HEK293 (cell line): ENCODE data around the gene PBX3.
A peak's percentile ranks its signal among the peaks of the same experiment; 100 is the strongest.

Experiments used
- CTCF ChIA-PET: fragments of 350-600 bp; formaldehyde crosslinking; extraction: SDS; loops from one replicate; lab custom pipeline; 2021; ENCODE audit warnings: antibody characterized with exemption; lab: Yijun Ruan, JAX
- POLR2A ChIA-PET: fragments of 300-600 bp; formaldehyde crosslinking; extraction: SDS; loops from one replicate; lab custom pipeline; 2020; ENCODE audit warnings: antibody characterized with exemption, inconsistent platforms; lab: Yijun Ruan, JAX
- H3K27ac ChIP-seq: fragments of 200-500 bp; sonication (Bioruptor generic); 2 replicates; pipeline ENCODE4 v1.5.1; 2014; ENCODE audit warnings: low read depth, low read length, control low read depth, inconsistent platforms; ENCODE audit errors: extremely low read depth
- H3K36me3 ChIP-seq, 2 experiments: fragments of 200-500 bp in 1 of 2; sonication (Bioruptor generic) in 1 of 2; 1 replicate in 1 of 2; 2 replicates in 1 of 2; pipeline ENCODE4 v1.5.1; 2014 to 2017; ENCODE audit warnings: inconsistent platforms in 2 of 2, low read length in 2 of 2; ENCODE audit not compliant: control insufficient read depth in 2 of 2, insufficient read depth in 1 of 2
- H3K4me1 ChIP-seq: fragments of 200-500 bp; sonication (Bioruptor generic); 2 replicates; pipeline ENCODE4 v1.5.1; 2014; ENCODE audit warnings: mild to moderate bottlenecking, low read length, inconsistent platforms; ENCODE audit not compliant: control insufficient read depth, insufficient read depth
- H3K4me3 ChIP-seq: 2 replicates; pipeline ENCODE4 v1.5.1; 2011; ENCODE audit warnings: low read depth, mild to moderate bottlenecking, control low read depth, low read length, moderate library complexity
- H3K9me3 ChIP-seq: fragments of 200-500 bp; sonication (Bioruptor generic); 2 replicates; pipeline ENCODE4 v1.5.1; 2014; ENCODE audit warnings: low read depth, low read length, inconsistent platforms; ENCODE audit not compliant: control insufficient read depth, insufficient read depth
- MZF1 ChIP-seq: fragments of 450-650 bp; formaldehyde crosslinking; IDR thresholded peaks from 2 replicates; pipeline ENCODE4 v1.5.1; 2017; ENCODE audit warnings: missing biosample characterization, missing genetic modification characterization, borderline replicate concordance
- SCRT2 ChIP-seq: fragments of 450-650 bp; formaldehyde crosslinking; IDR thresholded peaks from 2 replicates; pipeline ENCODE4 v1.5.1; 2016; ENCODE audit warnings: missing biosample characterization, missing genetic modification characterization
- SP3 ChIP-seq: fragments of 450-650 bp; formaldehyde crosslinking; IDR thresholded peaks from 2 replicates; pipeline ENCODE4 v1.5.1; 2016; ENCODE audit warnings: missing biosample characterization, missing genetic modification characterization
- ZBTB7A ChIP-seq: fragments of 450-650 bp; formaldehyde crosslinking; IDR thresholded peaks from 2 replicates; pipeline ENCODE4 v1.5.1; 2016; ENCODE audit warnings: low read depth, missing biosample characterization, missing genetic modification characterization
- ZFHX2 ChIP-seq: fragments of 450-650 bp; formaldehyde crosslinking; conservative IDR thresholded peaks from 2 replicates; pipeline ENCODE4 v1.5.1; 2016; ENCODE audit warnings: missing biosample characterization, missing genetic modification characterization
- ZFP3 ChIP-seq: fragments of 450-650 bp; formaldehyde crosslinking; IDR thresholded peaks from 2 replicates; pipeline ENCODE4 v1.5.1; 2016; ENCODE audit warnings: low read depth, missing biosample characterization, missing genetic modification characterization
- ZFP69B ChIP-seq: fragments of 450-650 bp; formaldehyde crosslinking; IDR thresholded peaks from 2 replicates; pipeline ENCODE4 v1.5.1; 2016; ENCODE audit warnings: missing biosample characterization, missing genetic modification characterization
- ZIC2 ChIP-seq: fragments of 450-650 bp; formaldehyde crosslinking; IDR thresholded peaks from 2 replicates; pipeline ENCODE4 v1.5.1; 2016; ENCODE audit warnings: missing biosample characterization, missing genetic modification characterization
- ZNF214 ChIP-seq: fragments of 450-650 bp; formaldehyde crosslinking; IDR thresholded peaks from 2 replicates; pipeline ENCODE4 v1.5.1; 2017; ENCODE audit warnings: missing biosample characterization, mild to moderate bottlenecking, missing genetic modification characterization, borderline replicate concordance
- ZNF266 ChIP-seq: fragments of 450-650 bp; formaldehyde crosslinking; IDR thresholded peaks from 2 replicates; pipeline ENCODE4 v1.5.1; 2016; ENCODE audit warnings: missing biosample characterization, missing genetic modification characterization, low read depth
- ZNF324 ChIP-seq: fragments of 450-650 bp; formaldehyde crosslinking; IDR thresholded peaks from 2 replicates; pipeline ENCODE4 v1.5.1; 2016; ENCODE audit warnings: missing biosample characterization, missing genetic modification characterization
- ZNF426 ChIP-seq: fragments of 450-650 bp; formaldehyde crosslinking; IDR thresholded peaks from 2 replicates; pipeline ENCODE4 v1.5.1; 2017; ENCODE audit warnings: missing biosample characterization, missing genetic modification characterization, mild to moderate bottlenecking, inconsistent platforms, moderate library complexity
- ZNF596 ChIP-seq: fragments of 450-650 bp; IDR thresholded peaks from 2 replicates; pipeline ENCODE4 v1.5.0; 2018; ENCODE audit warnings: missing biosample characterization, mild to moderate bottlenecking, missing genetic modification characterization, moderate library complexity
- ZNF624 ChIP-seq: fragments of 450-650 bp; formaldehyde crosslinking; IDR thresholded peaks from 2 replicates; pipeline ENCODE4 v1.5.1; 2017; ENCODE audit warnings: missing biosample characterization, missing genetic modification characterization
- ZNF776 ChIP-seq: fragments of 450-650 bp; formaldehyde crosslinking; IDR thresholded peaks from 2 replicates; pipeline ENCODE4 v1.5.0; 2017; ENCODE audit warnings: missing biosample characterization, missing genetic modification characterization, borderline replicate concordance
- ZNF777 ChIP-seq: fragments of 450-650 bp; formaldehyde crosslinking; IDR thresholded peaks from 2 replicates; pipeline ENCODE4 v1.5.1; 2017; ENCODE audit warnings: missing biosample characterization, missing genetic modification characterization, borderline replicate concordance
- ZSCAN16 ChIP-seq: fragments of 450-650 bp; formaldehyde crosslinking; IDR thresholded peaks from 2 replicates; pipeline ENCODE4 v1.5.1; 2016; ENCODE audit warnings: missing biosample characterization, missing genetic modification characterization
- ZXDB ChIP-seq: fragments of 450-650 bp; formaldehyde crosslinking; IDR thresholded peaks from 2 replicates; pipeline ENCODE4 v1.5.1; 2016; ENCODE audit warnings: missing biosample characterization, missing genetic modification characterization
- TF ChIP-seq, protein P1 (sequence below): fragments of 450-650 bp; IDR thresholded peaks from 2 replicates; pipeline ENCODE4 v1.5.1; 2018; ENCODE audit warnings: missing biosample characterization, mild to moderate bottlenecking, missing genetic modification characterization
- TF ChIP-seq, protein P2 (sequence below): fragments of 450-650 bp; formaldehyde crosslinking; IDR thresholded peaks from 2 replicates; pipeline ENCODE4 v1.5.1; 2016; ENCODE audit warnings: missing biosample characterization, missing genetic modification characterization
- TF ChIP-seq, protein P3 (sequence below): IDR thresholded peaks from 2 replicates; pipeline ENCODE4 v1.6.1; 2011; ENCODE audit warnings: mild to moderate bottlenecking, low read depth, low read length, borderline replicate concordance
- TF ChIP-seq, protein P4 (sequence below): fragments of 450-650 bp; formaldehyde crosslinking; IDR thresholded peaks from 2 replicates; pipeline ENCODE4 v1.5.1; 2017; ENCODE audit warnings: missing biosample characterization, missing genetic modification characterization
- TF ChIP-seq, protein P5 (sequence below): sonication (generic); formaldehyde crosslinking; IDR thresholded peaks from 2 replicates; pipeline ENCODE4 v1.8.1; 2022; ENCODE audit warnings: mild to moderate bottlenecking, moderate library complexity, missing genetic modification reagents
- TF ChIP-seq, protein P6 (sequence below): fragments of 450-650 bp; formaldehyde crosslinking; IDR thresholded peaks from 2 replicates; pipeline ENCODE4 v1.5.1; 2016; ENCODE audit warnings: missing biosample characterization, missing genetic modification characterization

Gene PBX3

DNA sequence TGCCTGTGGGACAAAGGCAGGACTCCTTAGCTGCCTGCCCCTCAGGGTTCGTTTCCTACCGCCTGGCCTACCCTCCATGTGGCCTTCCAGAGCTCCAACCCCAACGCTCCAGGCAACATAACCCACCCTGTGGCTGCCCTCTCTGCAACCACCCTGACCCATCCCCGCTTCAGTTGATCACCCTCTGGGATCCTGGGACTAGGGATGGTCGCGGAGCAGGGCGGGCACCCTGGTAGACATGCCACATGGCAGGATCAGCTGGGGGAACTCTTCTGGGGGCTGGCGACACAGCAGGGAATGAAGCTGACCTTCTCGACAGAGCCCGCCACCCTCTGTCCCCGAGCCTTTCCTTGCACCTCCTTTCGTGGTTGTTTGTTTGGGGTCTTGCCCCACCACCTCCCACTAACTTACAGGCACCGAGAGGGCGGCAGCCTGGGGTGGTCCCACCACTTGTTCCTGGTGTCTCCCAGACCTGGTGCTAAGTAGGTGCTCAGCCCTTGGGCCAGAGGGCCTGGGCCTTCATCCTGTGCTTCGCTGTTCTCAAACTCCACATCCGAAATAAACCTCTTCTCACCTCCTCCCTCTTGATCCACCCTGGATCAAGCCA, 243.1 kb downstream of the PBX3 start:
- Histone ChIP-seq H3K36me3 (no peaks in the 10 kb centered on the region), H3K27ac (no peak overlapping the region), H3K9me3 (no peaks in the 10 kb centered on the region), H3K4me1 (no peaks in the 10 kb centered on the region), H3K4me3 (no peak overlapping the region)
- TF ChIP-seq MZF1 (tag by site-specific recombination) (no peak), ZSCAN16 (tag by site-specific recombination) (no peak), ZFP69B (tag by site-specific recombination) (no peak), ZFP3 (tag by site-specific recombination) (no peak), ZNF324 (tag by site-specific recombination) (no peak), ZXDB (no peak), ZNF777 (tag by site-specific recombination) (no peak), ZNF596 (no peak), SCRT2 (tag by site-specific recombination) (no peak)
- TF ChIP-seq, protein P1, sequence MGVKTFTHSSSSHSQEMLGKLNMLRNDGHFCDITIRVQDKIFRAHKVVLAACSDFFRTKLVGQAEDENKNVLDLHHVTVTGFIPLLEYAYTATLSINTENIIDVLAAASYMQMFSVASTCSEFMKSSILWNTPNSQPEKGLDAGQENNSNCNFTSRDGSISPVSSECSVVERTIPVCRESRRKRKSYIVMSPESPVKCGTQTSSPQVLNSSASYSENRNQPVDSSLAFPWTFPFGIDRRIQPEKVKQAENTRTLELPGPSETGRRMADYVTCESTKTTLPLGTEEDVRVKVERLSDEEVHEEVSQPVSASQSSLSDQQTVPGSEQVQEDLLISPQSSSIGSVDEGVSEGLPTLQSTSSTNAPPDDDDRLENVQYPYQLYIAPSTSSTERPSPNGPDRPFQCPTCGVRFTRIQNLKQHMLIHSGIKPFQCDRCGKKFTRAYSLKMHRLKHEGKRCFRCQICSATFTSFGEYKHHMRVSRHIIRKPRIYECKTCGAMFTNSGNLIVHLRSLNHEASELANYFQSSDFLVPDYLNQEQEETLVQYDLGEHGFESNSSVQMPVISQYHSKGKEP, result no peak
- POLR2A ChIA-PET, result no interaction called here
- CTCF ChIA-PET, result no interaction called here

DNA sequence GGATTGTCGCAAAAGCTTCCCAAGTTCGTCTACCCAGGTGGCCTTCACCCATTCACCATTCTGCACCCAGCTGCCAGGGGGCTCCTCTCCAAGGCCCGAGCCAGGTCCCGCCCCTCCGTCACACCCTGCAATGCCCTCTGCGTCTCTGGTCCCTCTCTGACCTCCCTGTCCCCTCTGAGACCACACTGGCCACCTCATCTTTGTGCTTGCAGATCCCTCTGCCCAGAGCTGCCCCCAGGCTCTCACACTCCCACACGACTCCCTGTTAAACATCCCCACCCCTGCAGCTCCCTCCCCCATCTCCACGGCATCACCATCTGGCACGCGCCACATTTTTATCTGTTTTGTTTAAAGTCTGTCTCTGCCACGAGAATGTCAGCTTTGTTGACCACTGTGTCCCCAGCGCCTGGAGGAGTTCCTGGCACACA, 243.6 kb downstream of the PBX3 start:
- Histone ChIP-seq H3K4me3 (no peak overlapping the region), H3K27ac (no peak overlapping the region), H3K4me1 (no peaks in the 10 kb centered on the region), H3K9me3 (no peaks in the 10 kb centered on the region), H3K36me3 (no peaks in the 10 kb centered on the region)
- TF ChIP-seq, protein P2, sequence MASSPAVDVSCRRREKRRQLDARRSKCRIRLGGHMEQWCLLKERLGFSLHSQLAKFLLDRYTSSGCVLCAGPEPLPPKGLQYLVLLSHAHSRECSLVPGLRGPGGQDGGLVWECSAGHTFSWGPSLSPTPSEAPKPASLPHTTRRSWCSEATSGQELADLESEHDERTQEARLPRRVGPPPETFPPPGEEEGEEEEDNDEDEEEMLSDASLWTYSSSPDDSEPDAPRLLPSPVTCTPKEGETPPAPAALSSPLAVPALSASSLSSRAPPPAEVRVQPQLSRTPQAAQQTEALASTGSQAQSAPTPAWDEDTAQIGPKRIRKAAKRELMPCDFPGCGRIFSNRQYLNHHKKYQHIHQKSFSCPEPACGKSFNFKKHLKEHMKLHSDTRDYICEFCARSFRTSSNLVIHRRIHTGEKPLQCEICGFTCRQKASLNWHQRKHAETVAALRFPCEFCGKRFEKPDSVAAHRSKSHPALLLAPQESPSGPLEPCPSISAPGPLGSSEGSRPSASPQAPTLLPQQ (tag by site-specific recombination), result no peak
- TF ChIP-seq ZNF624 (tag by site-specific recombination) (no peak), ZNF426 (no peak), ZBTB7A (tag by site-specific recombination) (no peak), ZNF776 (tag by site-specific recombination) (no peak), MZF1 (tag by site-specific recombination) (no peak), SP3 (tag by site-specific recombination) (no peak), ZIC2 (peak; percentile 39), ZNF266 (tag by site-specific recombination) (no peak), ZNF214 (no peak), ZXDB (no peak), ZFHX2 (tag by site-specific recombination) (peak; percentile 55)
- TF ChIP-seq, protein P3, sequence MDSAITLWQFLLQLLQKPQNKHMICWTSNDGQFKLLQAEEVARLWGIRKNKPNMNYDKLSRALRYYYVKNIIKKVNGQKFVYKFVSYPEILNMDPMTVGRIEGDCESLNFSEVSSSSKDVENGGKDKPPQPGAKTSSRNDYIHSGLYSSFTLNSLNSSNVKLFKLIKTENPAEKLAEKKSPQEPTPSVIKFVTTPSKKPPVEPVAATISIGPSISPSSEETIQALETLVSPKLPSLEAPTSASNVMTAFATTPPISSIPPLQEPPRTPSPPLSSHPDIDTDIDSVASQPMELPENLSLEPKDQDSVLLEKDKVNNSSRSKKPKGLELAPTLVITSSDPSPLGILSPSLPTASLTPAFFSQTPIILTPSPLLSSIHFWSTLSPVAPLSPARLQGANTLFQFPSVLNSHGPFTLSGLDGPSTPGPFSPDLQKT, result no peak
- TF ChIP-seq, protein P4, sequence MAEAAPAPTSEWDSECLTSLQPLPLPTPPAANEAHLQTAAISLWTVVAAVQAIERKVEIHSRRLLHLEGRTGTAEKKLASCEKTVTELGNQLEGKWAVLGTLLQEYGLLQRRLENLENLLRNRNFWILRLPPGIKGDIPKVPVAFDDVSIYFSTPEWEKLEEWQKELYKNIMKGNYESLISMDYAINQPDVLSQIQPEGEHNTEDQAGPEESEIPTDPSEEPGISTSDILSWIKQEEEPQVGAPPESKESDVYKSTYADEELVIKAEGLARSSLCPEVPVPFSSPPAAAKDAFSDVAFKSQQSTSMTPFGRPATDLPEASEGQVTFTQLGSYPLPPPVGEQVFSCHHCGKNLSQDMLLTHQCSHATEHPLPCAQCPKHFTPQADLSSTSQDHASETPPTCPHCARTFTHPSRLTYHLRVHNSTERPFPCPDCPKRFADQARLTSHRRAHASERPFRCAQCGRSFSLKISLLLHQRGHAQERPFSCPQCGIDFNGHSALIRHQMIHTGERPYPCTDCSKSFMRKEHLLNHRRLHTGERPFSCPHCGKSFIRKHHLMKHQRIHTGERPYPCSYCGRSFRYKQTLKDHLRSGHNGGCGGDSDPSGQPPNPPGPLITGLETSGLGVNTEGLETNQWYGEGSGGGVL (tag by site-specific recombination), result 0 out of 2 replicates have a peak, but pooled peaks have one; percentile 15
- TF ChIP-seq, protein P5, sequence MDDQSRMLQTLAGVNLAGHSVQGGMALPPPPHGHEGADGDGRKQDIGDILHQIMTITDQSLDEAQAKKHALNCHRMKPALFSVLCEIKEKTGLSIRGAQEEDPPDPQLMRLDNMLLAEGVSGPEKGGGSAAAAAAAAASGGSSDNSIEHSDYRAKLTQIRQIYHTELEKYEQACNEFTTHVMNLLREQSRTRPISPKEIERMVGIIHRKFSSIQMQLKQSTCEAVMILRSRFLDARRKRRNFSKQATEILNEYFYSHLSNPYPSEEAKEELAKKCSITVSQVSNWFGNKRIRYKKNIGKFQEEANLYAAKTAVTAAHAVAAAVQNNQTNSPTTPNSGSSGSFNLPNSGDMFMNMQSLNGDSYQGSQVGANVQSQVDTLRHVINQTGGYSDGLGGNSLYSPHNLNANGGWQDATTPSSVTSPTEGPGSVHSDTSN (CRISPR knock-in tag), result no peak
- TF ChIP-seq, protein P6, sequence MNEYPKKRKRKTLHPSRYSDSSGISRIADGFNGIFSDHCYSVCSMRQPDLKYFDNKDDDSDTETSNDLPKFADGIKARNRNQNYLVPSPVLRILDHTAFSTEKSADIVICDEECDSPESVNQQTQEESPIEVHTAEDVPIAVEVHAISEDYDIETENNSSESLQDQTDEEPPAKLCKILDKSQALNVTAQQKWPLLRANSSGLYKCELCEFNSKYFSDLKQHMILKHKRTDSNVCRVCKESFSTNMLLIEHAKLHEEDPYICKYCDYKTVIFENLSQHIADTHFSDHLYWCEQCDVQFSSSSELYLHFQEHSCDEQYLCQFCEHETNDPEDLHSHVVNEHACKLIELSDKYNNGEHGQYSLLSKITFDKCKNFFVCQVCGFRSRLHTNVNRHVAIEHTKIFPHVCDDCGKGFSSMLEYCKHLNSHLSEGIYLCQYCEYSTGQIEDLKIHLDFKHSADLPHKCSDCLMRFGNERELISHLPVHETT (tag by site-specific recombination), result no peak
- POLR2A ChIA-PET, result no interaction called here
- CTCF ChIA-PET, result no interaction called here
